ENCODE results near the gene DYNC2H1. TPM values are rescaled to one million over a fixed set of nuclear protein-coding genes. Genes with fewer than 3 reads are reported as not detected.

The DYNC2H1 gene
- total and polyA plus RNA-seq, 7 donors = 0.79 to 2.3 (median 1.3) TPM

GRCh38 chr11:103349595-103349994, 240.4 kb downstream of the DYNC2H1 start:
- Histone ChIP-seq H3K4me1 (no peaks in the 10 kb centered on the region), H3K27me3 (ENCODE audit: insufficient read depth in 3 of 3, low read length in 2 of 3) (no peaks in the 10 kb centered on the region), H3K27ac (no peak overlapping the region), H3K4me3 (no peak overlapping the region), H3K9me3 (no peaks in the 10 kb centered on the region), H3K36me3 (ENCODE audit: insufficient read depth in 1 of 2, low read depth in 1 of 2) (no peaks in the 10 kb centered on the region)
- no peak for ATAC-seq
- intact Hi-C loops (cut with DNase I) = no loop called here
- WGBS, 3 donors = 90% methylated on average over 2 of the region's 2 CpGs
- DNase-seq = no peak
- TF ChIP-seq CTCF (IDR thresholded peaks at IDR 0.05) = no peak

- no peaks in the 10 kb centered on the region for H3K9me3 ChIP-seq
- H3K27ac ChIP-seq = no peak overlapping the region
- DNase-seq (no peak), ATAC-seq (no peak)
- intact Hi-C loops (cut with DNase I) = no loop called here
- H3K27me3 ChIP-seq (ENCODE audit: insufficient read depth in 3 of 3, low read length in 2 of 3) = no peaks in the 10 kb centered on the region
- TF ChIP-seq CTCF (IDR thresholded peaks at IDR 0.05) = no peak
- no peak overlapping the region for H3K4me3 ChIP-seq
- H3K36me3 ChIP-seq (ENCODE audit: insufficient read depth in 1 of 2, low read depth in 1 of 2) = no peaks in the 10 kb centered on the region
- no peaks in the 10 kb centered on the region for H3K4me1 ChIP-seq
These were observed 245.4 kb downstream of the DYNC2H1 start for GRCh38 chr11:103354656-103355055.

- DNase-seq = no peak
- 96 to 100% (median 97%) methylated on average over 2 of the region's 2 CpGs for WGBS, 3 donors
- no peak for TF ChIP-seq CTCF (IDR thresholded peaks at IDR 0.05)
- intact Hi-C loops (cut with DNase I) = no loop called here
- Histone ChIP-seq H3K9me3 (no peaks in the 10 kb centered on the region), H3K27ac (no peak overlapping the region), H3K4me3 (no peak overlapping the region), H3K4me1 (no peaks in the 10 kb centered on the region), H3K27me3 (ENCODE audit: insufficient read depth in 3 of 3, low read length in 2 of 3) (no peaks in the 10 kb centered on the region), H3K36me3 (ENCODE audit: insufficient read depth in 1 of 2, low read depth in 1 of 2) (no peaks in the 10 kb centered on the region)
- ATAC-seq = no peak
These were observed 249.0 kb downstream of the DYNC2H1 start for GRCh38 chr11:103358251-103358650.

- no peaks in the 10 kb centered on the region for H3K27me3 ChIP-seq (ENCODE audit: insufficient read depth in 3 of 3, low read length in 2 of 3)
- H3K4me3 ChIP-seq = no peak overlapping the region
- intact Hi-C loops (cut with DNase I) = no loop called here
- TF ChIP-seq CTCF (IDR thresholded peaks at IDR 0.05) = no peak
- no peak overlapping the region for H3K27ac ChIP-seq
- DNase-seq (no peak), ATAC-seq (no peak)
- H3K36me3 ChIP-seq (ENCODE audit: insufficient read depth in 1 of 2, low read depth in 1 of 2) = no peaks in the 10 kb centered on the region
- 91 to 95% (median 94%) methylated on average over 4 of the region's 4 CpGs for WGBS, 3 donors
- no peaks in the 10 kb centered on the region for H3K9me3 ChIP-seq
- no peaks in the 10 kb centered on the region for H3K4me1 ChIP-seq
These were observed 250.0 kb downstream of the DYNC2H1 start for GRCh38 chr11:103359216-103359615.

- TF ChIP-seq CTCF (IDR thresholded peaks at IDR 0.05) = no peak
- Histone ChIP-seq H3K27me3 (ENCODE audit: insufficient read depth in 3 of 3, low read length in 2 of 3) (no peaks in the 10 kb centered on the region), H3K36me3 (ENCODE audit: insufficient read depth in 1 of 2, low read depth in 1 of 2) (no peaks in the 10 kb centered on the region), H3K27ac (no peak overlapping the region), H3K4me3 (no peak overlapping the region), H3K4me1 (no peaks in the 10 kb centered on the region), H3K9me3 (no peaks in the 10 kb centered on the region)
- 35 to 40% (median 39%) methylated on average over 1 of the region's 1 CpG for WGBS, 3 donors
- intact Hi-C loops (cut with DNase I) = no loop called here
- DNase-seq (no peak), ATAC-seq (no peak)
These were observed 255.5 kb downstream of the DYNC2H1 start for GRCh38 chr11:103364687-103365086.

Measured in psoas muscle (tissue), 8 donors.